AG10803 (cell line): Measurements from ENCODE around the gene MTCH2.
"Not testable (repeated sequence)": the region's sequence is repeated elsewhere in the genome, so short reads cannot be mapped to it uniquely, and the experiment has no call there.

Experiments
- DNase-seq: peaks from one replicate; pipeline ENCODE4 v3.0.0; 2010; ENCODE audit warnings: low read depth
- H3K4me3 ChIP-seq: 2 replicates; pipeline ENCODE4 v1.5.1; 2011; ENCODE audit warnings: mild to moderate bottlenecking, low read length, control low read depth
- TF ChIP-seq, protein P1 (sequence below): conservative IDR thresholded peaks from 2 replicates; pipeline ENCODE4 v1.5.1; 2011; ENCODE audit warnings: mild to moderate bottlenecking, low read length, control low read depth, inconsistent platforms

The MTCH2 gene

DNA sequence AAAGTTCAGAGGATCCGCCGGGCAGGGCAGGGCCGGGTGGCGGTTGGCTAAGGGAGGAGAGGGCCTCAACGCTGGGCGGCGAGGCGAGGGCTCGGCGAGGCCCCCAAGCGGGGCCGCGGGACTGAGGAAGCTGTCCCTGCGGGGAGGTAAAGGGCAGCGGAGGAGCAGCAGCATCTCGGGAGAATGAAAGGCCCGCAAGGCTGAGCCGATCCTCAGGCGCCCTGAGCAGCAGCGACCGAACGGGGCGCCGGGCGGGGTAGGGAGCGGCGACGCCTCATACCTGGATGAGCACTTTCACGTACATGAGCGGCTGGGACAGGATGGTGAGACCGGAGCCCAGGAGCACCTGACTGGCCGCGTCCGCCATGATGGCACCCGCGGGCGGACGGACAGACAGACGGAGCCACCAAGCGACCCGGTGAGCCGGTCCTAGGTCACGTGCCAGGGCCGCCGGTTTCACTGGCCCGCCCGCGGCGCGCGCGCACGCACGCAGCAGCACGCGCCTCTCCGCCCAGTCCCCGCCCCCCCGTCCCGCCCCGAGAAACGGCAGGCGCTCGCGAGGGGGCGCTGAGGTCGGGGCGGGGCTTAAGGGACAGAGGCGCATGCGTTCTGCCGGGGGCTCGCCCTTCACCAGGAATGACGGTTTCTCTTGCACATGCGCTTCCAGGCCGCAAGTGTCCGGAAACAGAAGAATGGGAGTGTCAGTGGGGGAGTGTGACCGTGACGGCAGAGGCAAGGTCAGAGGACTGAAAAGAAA lies at the start of gene MTCH2:
MTCH2 (minus strand) TSS at position 461 of the 757 bp plus-strand sequence; CDS start at position 367, 94 bp downstream.
- DNase-seq, result peak; percentile 96
- H3K4me3 ChIP-seq, result peak within 1 kb of the TSS; percentile 89
- TF ChIP-seq, protein P1, sequence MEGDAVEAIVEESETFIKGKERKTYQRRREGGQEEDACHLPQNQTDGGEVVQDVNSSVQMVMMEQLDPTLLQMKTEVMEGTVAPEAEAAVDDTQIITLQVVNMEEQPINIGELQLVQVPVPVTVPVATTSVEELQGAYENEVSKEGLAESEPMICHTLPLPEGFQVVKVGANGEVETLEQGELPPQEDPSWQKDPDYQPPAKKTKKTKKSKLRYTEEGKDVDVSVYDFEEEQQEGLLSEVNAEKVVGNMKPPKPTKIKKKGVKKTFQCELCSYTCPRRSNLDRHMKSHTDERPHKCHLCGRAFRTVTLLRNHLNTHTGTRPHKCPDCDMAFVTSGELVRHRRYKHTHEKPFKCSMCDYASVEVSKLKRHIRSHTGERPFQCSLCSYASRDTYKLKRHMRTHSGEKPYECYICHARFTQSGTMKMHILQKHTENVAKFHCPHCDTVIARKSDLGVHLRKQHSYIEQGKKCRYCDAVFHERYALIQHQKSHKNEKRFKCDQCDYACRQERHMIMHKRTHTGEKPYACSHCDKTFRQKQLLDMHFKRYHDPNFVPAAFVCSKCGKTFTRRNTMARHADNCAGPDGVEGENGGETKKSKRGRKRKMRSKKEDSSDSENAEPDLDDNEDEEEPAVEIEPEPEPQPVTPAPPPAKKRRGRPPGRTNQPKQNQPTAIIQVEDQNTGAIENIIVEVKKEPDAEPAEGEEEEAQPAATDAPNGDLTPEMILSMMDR, result no peak; the same call in none of the 2 replicates

- no peak overlapping the region for H3K4me3 ChIP-seq
- no peak for DNase-seq
- TF ChIP-seq, protein P1, result no peak
Measured at GRCh38 chr11:47691979-47692378, 49.6 kb upstream of the MTCH2 start.

GRCh38 chr11:47689480-47689879 lies 47.1 kb upstream of the MTCH2 start:
- no peak for DNase-seq
- TF ChIP-seq, protein P1, result no peak
- no peak overlapping the region for H3K4me3 ChIP-seq

GRCh38 chr11:47688991-47689390 lies 46.6 kb upstream of the MTCH2 start:
- no peak overlapping the region for H3K4me3 ChIP-seq
- TF ChIP-seq, protein P1, result no peak
- DNase-seq, result no peak

- H3K4me3 ChIP-seq, result no peak overlapping the region
- TF ChIP-seq, protein P1, result no peak
- no peak for DNase-seq
Measured at GRCh38 chr11:47688111-47688510, 45.8 kb upstream of the MTCH2 start.

DNA sequence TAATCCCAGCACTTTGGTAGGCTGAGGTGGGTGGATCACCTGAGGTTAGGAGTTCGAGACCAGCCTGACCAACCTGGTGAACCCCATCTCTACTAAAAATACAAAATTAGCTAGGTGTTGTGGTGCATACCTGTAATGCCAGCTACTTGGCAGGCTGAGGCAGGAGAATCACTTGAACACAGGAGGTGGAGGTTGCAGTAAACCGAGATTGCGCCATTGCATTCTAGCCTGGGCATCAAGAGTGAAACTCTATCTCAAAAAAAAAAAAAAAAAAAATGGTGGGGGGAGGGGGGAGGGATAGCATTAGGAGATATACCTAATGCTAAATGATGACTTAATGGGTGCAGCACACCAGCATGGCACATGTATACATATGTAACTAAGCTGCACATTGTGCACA lies 44.3 kb upstream of the MTCH2 start:
- DNase-seq, H3K4me3 ChIP-seq: not testable (repeated sequence)

GRCh38 chr11:47686151-47686550 lies 43.8 kb upstream of the MTCH2 start:
- TF ChIP-seq, protein P1, result no peak
- H3K4me3 ChIP-seq, result no peak overlapping the region
- no peak for DNase-seq
